ENCODE measurements around the gene MAN1B1.

The MAN1B1 gene

DNA sequence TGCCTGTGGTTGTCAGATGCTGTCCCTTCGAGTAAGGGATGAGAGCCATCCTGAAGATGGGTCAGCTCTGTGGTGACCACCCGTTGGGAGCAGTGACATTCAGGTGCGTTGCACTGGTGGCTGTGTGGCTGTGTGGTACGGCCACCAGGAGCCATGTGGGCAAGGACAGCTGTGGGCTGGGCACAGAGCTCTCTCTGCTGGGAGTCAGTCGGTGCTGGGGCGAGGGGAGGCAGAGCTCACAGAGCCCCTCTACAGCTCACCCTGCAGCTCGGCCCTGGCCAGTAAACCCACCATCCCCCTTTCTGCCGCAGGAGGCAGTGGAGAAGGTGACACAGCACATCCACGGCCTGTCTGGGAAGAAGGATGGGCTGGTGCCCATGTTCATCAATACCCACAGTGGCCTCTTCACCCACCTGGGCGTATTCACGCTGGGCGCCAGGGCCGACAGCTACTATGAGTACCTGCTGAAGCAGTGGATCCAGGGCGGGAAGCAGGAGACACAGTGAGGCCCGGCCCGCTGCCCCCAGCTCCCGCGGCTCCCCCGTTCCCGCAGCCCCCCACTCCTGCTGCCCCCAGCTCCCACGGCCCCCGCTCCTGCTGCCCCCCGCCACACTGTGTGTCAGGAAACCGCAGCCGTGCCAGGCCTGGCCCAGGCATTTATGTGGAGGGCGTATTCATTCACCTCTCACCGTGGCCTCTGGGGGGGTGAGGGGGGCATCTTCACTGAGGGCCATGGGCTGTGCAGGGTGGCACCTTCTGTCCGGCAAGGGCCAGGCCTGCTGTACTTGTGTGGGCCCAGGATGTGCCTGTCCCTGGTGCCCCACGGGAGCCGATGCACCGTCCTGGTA is 19.3 kb downstream of the MAN1B1 start:
- TF ChIP-seq, protein P1, sequence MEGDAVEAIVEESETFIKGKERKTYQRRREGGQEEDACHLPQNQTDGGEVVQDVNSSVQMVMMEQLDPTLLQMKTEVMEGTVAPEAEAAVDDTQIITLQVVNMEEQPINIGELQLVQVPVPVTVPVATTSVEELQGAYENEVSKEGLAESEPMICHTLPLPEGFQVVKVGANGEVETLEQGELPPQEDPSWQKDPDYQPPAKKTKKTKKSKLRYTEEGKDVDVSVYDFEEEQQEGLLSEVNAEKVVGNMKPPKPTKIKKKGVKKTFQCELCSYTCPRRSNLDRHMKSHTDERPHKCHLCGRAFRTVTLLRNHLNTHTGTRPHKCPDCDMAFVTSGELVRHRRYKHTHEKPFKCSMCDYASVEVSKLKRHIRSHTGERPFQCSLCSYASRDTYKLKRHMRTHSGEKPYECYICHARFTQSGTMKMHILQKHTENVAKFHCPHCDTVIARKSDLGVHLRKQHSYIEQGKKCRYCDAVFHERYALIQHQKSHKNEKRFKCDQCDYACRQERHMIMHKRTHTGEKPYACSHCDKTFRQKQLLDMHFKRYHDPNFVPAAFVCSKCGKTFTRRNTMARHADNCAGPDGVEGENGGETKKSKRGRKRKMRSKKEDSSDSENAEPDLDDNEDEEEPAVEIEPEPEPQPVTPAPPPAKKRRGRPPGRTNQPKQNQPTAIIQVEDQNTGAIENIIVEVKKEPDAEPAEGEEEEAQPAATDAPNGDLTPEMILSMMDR (IDR thresholded peaks at IDR 0.05; ENCODE audit: insufficient read depth, low read length) = no peak
- TF ChIP-seq, protein P2, sequence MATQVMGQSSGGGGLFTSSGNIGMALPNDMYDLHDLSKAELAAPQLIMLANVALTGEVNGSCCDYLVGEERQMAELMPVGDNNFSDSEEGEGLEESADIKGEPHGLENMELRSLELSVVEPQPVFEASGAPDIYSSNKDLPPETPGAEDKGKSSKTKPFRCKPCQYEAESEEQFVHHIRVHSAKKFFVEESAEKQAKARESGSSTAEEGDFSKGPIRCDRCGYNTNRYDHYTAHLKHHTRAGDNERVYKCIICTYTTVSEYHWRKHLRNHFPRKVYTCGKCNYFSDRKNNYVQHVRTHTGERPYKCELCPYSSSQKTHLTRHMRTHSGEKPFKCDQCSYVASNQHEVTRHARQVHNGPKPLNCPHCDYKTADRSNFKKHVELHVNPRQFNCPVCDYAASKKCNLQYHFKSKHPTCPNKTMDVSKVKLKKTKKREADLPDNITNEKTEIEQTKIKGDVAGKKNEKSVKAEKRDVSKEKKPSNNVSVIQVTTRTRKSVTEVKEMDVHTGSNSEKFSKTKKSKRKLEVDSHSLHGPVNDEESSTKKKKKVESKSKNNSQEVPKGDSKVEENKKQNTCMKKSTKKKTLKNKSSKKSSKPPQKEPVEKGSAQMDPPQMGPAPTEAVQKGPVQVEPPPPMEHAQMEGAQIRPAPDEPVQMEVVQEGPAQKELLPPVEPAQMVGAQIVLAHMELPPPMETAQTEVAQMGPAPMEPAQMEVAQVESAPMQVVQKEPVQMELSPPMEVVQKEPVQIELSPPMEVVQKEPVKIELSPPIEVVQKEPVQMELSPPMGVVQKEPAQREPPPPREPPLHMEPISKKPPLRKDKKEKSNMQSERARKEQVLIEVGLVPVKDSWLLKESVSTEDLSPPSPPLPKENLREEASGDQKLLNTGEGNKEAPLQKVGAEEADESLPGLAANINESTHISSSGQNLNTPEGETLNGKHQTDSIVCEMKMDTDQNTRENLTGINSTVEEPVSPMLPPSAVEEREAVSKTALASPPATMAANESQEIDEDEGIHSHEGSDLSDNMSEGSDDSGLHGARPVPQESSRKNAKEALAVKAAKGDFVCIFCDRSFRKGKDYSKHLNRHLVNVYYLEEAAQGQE (IDR thresholded peaks at IDR 0.05; ENCODE audit: insufficient replicate concordance, low read depth) = no peak
- TF ChIP-seq GABPA (IDR thresholded peaks at IDR 0.05; ENCODE audit: low read depth) (no peak), POLR2AphosphoS5 (IDR thresholded peaks at IDR 0.05; ENCODE audit: low read depth) (no peak), SPI1 (IDR thresholded peaks at IDR 0.05; ENCODE audit: borderline replicate concordance, low read depth) (no peak)
- Histone ChIP-seq H3K4me3 (replicated peaks; ENCODE audit: insufficient read depth, low read length) (no peak overlapping the region), H3K27me3 (ENCODE audit: insufficient read depth, poor library complexity, severe bottlenecking) (no peaks in the 10 kb centered on the region), H3K27ac (replicated peaks) (no peak overlapping the region)
- DNase-seq (ENCODE audit: low read depth in 1 of 2, low spot score in 1 of 2) = no peak

DNA sequence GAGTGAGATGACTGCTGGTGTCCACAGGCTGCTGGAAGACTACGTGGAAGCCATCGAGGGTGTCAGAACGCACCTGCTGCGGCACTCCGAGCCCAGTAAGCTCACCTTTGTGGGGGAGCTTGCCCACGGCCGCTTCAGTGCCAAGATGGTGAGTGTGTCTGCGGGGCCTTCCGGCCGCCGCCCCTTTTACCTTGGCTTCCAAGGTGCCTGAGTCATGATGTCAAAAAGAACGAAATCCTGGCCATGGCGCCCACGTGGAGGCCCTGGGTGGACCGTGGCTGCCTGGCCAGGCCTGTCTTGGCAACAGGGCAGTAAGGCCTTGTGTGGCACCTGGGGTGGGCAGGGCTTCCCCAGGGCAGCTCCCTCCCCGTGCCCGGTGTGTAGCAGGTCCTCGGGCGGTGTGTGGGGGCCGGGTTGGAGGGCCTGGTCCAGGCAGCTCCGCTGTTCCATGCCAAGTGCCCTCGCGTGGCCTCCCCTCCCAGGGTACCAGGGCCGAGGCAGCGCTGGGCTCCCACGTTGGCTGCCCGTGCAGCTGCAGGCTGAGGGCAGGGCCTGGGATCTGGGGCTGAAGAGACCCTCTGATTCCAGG is 20.0 kb downstream of the MAN1B1 start:
- DNase-seq (ENCODE audit: low read depth in 1 of 2, low spot score in 1 of 2) = no peak
- no peak overlapping the region for H3K27ac ChIP-seq (replicated peaks)
- no peak for TF ChIP-seq SPI1 (IDR thresholded peaks at IDR 0.05; ENCODE audit: borderline replicate concordance, low read depth)
- no peak for TF ChIP-seq POLR2AphosphoS5 (IDR thresholded peaks at IDR 0.05; ENCODE audit: low read depth)
- TF ChIP-seq, protein P2 (IDR thresholded peaks at IDR 0.05; ENCODE audit: insufficient replicate concordance, low read depth) = no peak
- no peak for TF ChIP-seq GABPA (IDR thresholded peaks at IDR 0.05; ENCODE audit: low read depth)
- TF ChIP-seq, protein P1 (IDR thresholded peaks at IDR 0.05; ENCODE audit: insufficient read depth, low read length) = no peak
- no peaks in the 10 kb centered on the region for H3K27me3 ChIP-seq (ENCODE audit: insufficient read depth, poor library complexity, severe bottlenecking)
- H3K4me3 ChIP-seq (replicated peaks; ENCODE audit: insufficient read depth, low read length) = no peak overlapping the region

DNA sequence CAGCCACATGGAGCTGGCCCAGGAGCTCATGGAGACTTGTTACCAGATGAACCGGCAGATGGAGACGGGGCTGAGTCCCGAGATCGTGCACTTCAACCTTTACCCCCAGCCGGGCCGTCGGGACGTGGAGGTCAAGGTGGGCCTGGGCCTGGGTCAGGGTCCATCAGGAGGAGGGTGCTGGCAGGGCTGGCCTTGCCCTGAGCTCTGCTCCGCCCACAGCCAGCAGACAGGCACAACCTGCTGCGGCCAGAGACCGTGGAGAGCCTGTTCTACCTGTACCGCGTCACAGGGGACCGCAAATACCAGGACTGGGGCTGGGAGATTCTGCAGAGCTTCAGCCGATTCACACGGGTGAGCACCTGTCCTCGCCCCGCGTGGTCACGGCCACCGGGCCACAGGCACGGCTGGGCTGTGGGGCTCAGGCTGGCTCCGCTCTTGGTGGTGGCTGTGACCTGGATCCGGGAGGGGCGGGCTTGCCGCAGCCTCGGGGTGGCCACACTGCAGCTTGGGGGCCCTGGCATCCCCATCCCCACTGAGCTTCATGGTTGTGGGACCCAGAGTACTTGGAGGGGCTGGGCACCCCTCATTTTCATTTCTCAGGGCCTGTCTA is 20.6 kb downstream of the MAN1B1 start:
- DNase-seq (ENCODE audit: low read depth in 1 of 2, low spot score in 1 of 2) = no peak
- TF ChIP-seq, protein P1 (IDR thresholded peaks at IDR 0.05; ENCODE audit: insufficient read depth, low read length) = no peak
- TF ChIP-seq POLR2AphosphoS5 (IDR thresholded peaks at IDR 0.05; ENCODE audit: low read depth) (no peak), GABPA (IDR thresholded peaks at IDR 0.05; ENCODE audit: low read depth) (no peak), SPI1 (IDR thresholded peaks at IDR 0.05; ENCODE audit: borderline replicate concordance, low read depth) (no peak)
- TF ChIP-seq, protein P2 (IDR thresholded peaks at IDR 0.05; ENCODE audit: insufficient replicate concordance, low read depth) = no peak
- H3K27me3 ChIP-seq (ENCODE audit: insufficient read depth, poor library complexity, severe bottlenecking) = no peaks in the 10 kb centered on the region
- H3K27ac ChIP-seq (replicated peaks) = no peak overlapping the region
- no peak overlapping the region for H3K4me3 ChIP-seq (replicated peaks; ENCODE audit: insufficient read depth, low read length)
